ENCODE measurements around the gene RETSAT.
"Not testable (repeated sequence)": the region's sequence is repeated elsewhere in the genome, so short reads cannot be mapped to it uniquely, and the experiment has no call there.

RETSAT gene

GRCh38 chr2:85323351-85323987 is 30.9 kb downstream of the RETSAT start:
- no peak overlapping the region for H3K4me3 ChIP-seq (ENCODE audit: low read depth, low read length)
- peaks cover 10% of the 10 kb centered on the region; the same call in 1 of the 2 replicates for H3K4me1 ChIP-seq (ENCODE audit: control insufficient read depth, insufficient read depth, low read length)
- no peak overlapping the region for H3K27ac ChIP-seq (ENCODE audit: low read depth, low read length)
- H3K27me3 ChIP-seq (ENCODE audit: control insufficient read depth, insufficient read depth, low read length), result no peaks in the 10 kb centered on the region
- peaks cover 63% of the 10 kb centered on the region for H3K36me3 ChIP-seq (ENCODE audit: control insufficient read depth, insufficient read depth, low read length)
- H3K9me3 ChIP-seq (ENCODE audit: control insufficient read depth, insufficient read depth, low read depth, low read length), result no peaks in the 10 kb centered on the region
- H3K9ac ChIP-seq (ENCODE audit: low read length), result no peak overlapping the region

- H3K4me1 ChIP-seq (ENCODE audit: control insufficient read depth, insufficient read depth, low read length), result no peaks in the 10 kb centered on the region
- no peaks in the 10 kb centered on the region for H3K27me3 ChIP-seq (ENCODE audit: control insufficient read depth, insufficient read depth, low read length)
- peaks cover 78% of the 10 kb centered on the region for H3K36me3 ChIP-seq (ENCODE audit: control insufficient read depth, insufficient read depth, low read length)
- no peaks in the 10 kb centered on the region for H3K9me3 ChIP-seq (ENCODE audit: control insufficient read depth, insufficient read depth, low read depth, low read length)
- no peak overlapping the region for H3K4me3 ChIP-seq (ENCODE audit: low read depth, low read length)
- no peak overlapping the region for H3K27ac ChIP-seq (ENCODE audit: low read depth, low read length)
- H3K9ac ChIP-seq (ENCODE audit: low read length), result no peak overlapping the region
These were observed 34.5 kb downstream of the RETSAT start for GRCh38 chr2:85319796-85320195.

GRCh38 chr2:85318222-85319074 is 35.9 kb downstream of the RETSAT start:
- peaks cover 66% of the 10 kb centered on the region for H3K36me3 ChIP-seq (ENCODE audit: control insufficient read depth, insufficient read depth, low read length)
- H3K9ac ChIP-seq (ENCODE audit: low read length), result no peak overlapping the region
- no peaks in the 10 kb centered on the region for H3K4me1 ChIP-seq (ENCODE audit: control insufficient read depth, insufficient read depth, low read length)
- no peak overlapping the region for H3K27ac ChIP-seq (ENCODE audit: low read depth, low read length)
- H3K9me3 ChIP-seq (ENCODE audit: control insufficient read depth, insufficient read depth, low read depth, low read length), result no peaks in the 10 kb centered on the region
- H3K4me3 ChIP-seq (ENCODE audit: low read depth, low read length), result no peak overlapping the region
- no peaks in the 10 kb centered on the region for H3K27me3 ChIP-seq (ENCODE audit: control insufficient read depth, insufficient read depth, low read length)

GRCh38 chr2:85315921-85316320 is 38.4 kb downstream of the RETSAT start:
- not testable (repeated sequence) for H3K9me3 ChIP-seq (ENCODE audit: control insufficient read depth, insufficient read depth, low read depth, low read length); H3K4me3 ChIP-seq (ENCODE audit: low read depth, low read length); H3K9ac ChIP-seq (ENCODE audit: low read length); H3K27me3 ChIP-seq (ENCODE audit: control insufficient read depth, insufficient read depth, low read length); H3K4me1 ChIP-seq (ENCODE audit: control insufficient read depth, insufficient read depth, low read length); H3K27ac ChIP-seq (ENCODE audit: low read depth, low read length)
- peaks cover 42% of the 10 kb centered on the region for H3K36me3 ChIP-seq (ENCODE audit: control insufficient read depth, insufficient read depth, low read length)

- peaks cover 6% of the 10 kb centered on the region; the same call in 1 of the 2 replicates for H3K4me1 ChIP-seq (ENCODE audit: control insufficient read depth, insufficient read depth, low read length)
- no peak overlapping the region for H3K4me3 ChIP-seq (ENCODE audit: low read depth, low read length)
- H3K36me3 ChIP-seq (ENCODE audit: control insufficient read depth, insufficient read depth, low read length), result peaks cover 33% of the 10 kb centered on the region
- no peak overlapping the region for H3K27ac ChIP-seq (ENCODE audit: low read depth, low read length)
- H3K27me3 ChIP-seq (ENCODE audit: control insufficient read depth, insufficient read depth, low read length), result no peaks in the 10 kb centered on the region
- H3K9ac ChIP-seq (ENCODE audit: low read length), result no peak overlapping the region
- no peaks in the 10 kb centered on the region for H3K9me3 ChIP-seq (ENCODE audit: control insufficient read depth, insufficient read depth, low read depth, low read length)
These were observed 39.5 kb downstream of the RETSAT start for GRCh38 chr2:85314884-85315242.

- H3K4me3 ChIP-seq (ENCODE audit: low read depth, low read length), result no peak overlapping the region
- peaks cover 35% of the 10 kb centered on the region for H3K36me3 ChIP-seq (ENCODE audit: control insufficient read depth, insufficient read depth, low read length)
- H3K4me1 ChIP-seq (ENCODE audit: control insufficient read depth, insufficient read depth, low read length), result peaks cover 21% of the 10 kb centered on the region; the same call in 1 of the 2 replicates
These were observed 41.9 kb downstream of the RETSAT start for GRCh38 chr2:85312404-85312803.

GRCh38 chr2:85310330-85310729 is 44.0 kb downstream of the RETSAT start:
- Histone ChIP-seq H3K4me1 (ENCODE audit: control insufficient read depth, insufficient read depth, low read length) (peaks cover 21% of the 10 kb centered on the region; the same call in 1 of the 2 replicates), H3K27me3 (ENCODE audit: control insufficient read depth, insufficient read depth, low read length) (no peaks in the 10 kb centered on the region), H3K36me3 (ENCODE audit: control insufficient read depth, insufficient read depth, low read length) (peaks cover 42% of the 10 kb centered on the region), H3K27ac (ENCODE audit: low read depth, low read length) (no peak overlapping the region), H3K4me3 (ENCODE audit: low read depth, low read length) (no peak overlapping the region), H3K9ac (ENCODE audit: low read length) (no peak overlapping the region), H3K9me3 (ENCODE audit: control insufficient read depth, insufficient read depth, low read depth, low read length) (no peaks in the 10 kb centered on the region)

More at GRCh38 chr2:85312404-85312803, 41.9 kb downstream of the RETSAT start:
- no peaks in the 10 kb centered on the region for H3K27me3 ChIP-seq (ENCODE audit: control insufficient read depth, insufficient read depth, low read length)
- H3K27ac ChIP-seq (ENCODE audit: low read depth, low read length), result no peak overlapping the region
- no peak overlapping the region for H3K9ac ChIP-seq (ENCODE audit: low read length)
- no peaks in the 10 kb centered on the region for H3K9me3 ChIP-seq (ENCODE audit: control insufficient read depth, insufficient read depth, low read depth, low read length)

GRCh38 chr2:85309699-85310321 is 44.5 kb downstream of the RETSAT start:
- Histone ChIP-seq H3K27ac (ENCODE audit: low read depth, low read length) (no peak overlapping the region), H3K4me1 (ENCODE audit: control insufficient read depth, insufficient read depth, low read length) (peaks cover 21% of the 10 kb centered on the region; the same call in 1 of the 2 replicates), H3K36me3 (ENCODE audit: control insufficient read depth, insufficient read depth, low read length) (peaks cover 45% of the 10 kb centered on the region), H3K4me3 (ENCODE audit: low read depth, low read length) (no peak overlapping the region), H3K27me3 (ENCODE audit: control insufficient read depth, insufficient read depth, low read length) (no peaks in the 10 kb centered on the region), H3K9me3 (ENCODE audit: control insufficient read depth, insufficient read depth, low read depth, low read length) (no peaks in the 10 kb centered on the region), H3K9ac (ENCODE audit: low read length) (no peak overlapping the region)

GRCh38 chr2:85308896-85309555 is 45.3 kb downstream of the RETSAT start:
- H3K4me3 ChIP-seq (ENCODE audit: low read depth, low read length), result no peak overlapping the region
- no peak overlapping the region for H3K9ac ChIP-seq (ENCODE audit: low read length)

GRCh38 chr2:85308201-85308600 is 46.1 kb downstream of the RETSAT start:
- H3K36me3 ChIP-seq (ENCODE audit: control insufficient read depth, insufficient read depth, low read length), result peaks cover 59% of the 10 kb centered on the region
- no peaks in the 10 kb centered on the region for H3K27me3 ChIP-seq (ENCODE audit: control insufficient read depth, insufficient read depth, low read length)
- H3K9ac ChIP-seq (ENCODE audit: low read length), result no peak overlapping the region
- H3K27ac ChIP-seq (ENCODE audit: low read depth, low read length), result no peak overlapping the region
- no peak overlapping the region for H3K4me3 ChIP-seq (ENCODE audit: low read depth, low read length)
- H3K4me1 ChIP-seq (ENCODE audit: control insufficient read depth, insufficient read depth, low read length), result peaks cover 21% of the 10 kb centered on the region; the same call in 1 of the 2 replicates
- H3K9me3 ChIP-seq (ENCODE audit: control insufficient read depth, insufficient read depth, low read depth, low read length), result no peaks in the 10 kb centered on the region

More at GRCh38 chr2:85308896-85309555, 45.3 kb downstream of the RETSAT start:
- Histone ChIP-seq H3K27me3 (ENCODE audit: control insufficient read depth, insufficient read depth, low read length) (no peaks in the 10 kb centered on the region), H3K4me1 (ENCODE audit: control insufficient read depth, insufficient read depth, low read length) (peaks cover 21% of the 10 kb centered on the region; the same call in 1 of the 2 replicates), H3K36me3 (ENCODE audit: control insufficient read depth, insufficient read depth, low read length) (peaks cover 51% of the 10 kb centered on the region), H3K27ac (ENCODE audit: low read depth, low read length) (no peak overlapping the region), H3K9me3 (ENCODE audit: control insufficient read depth, insufficient read depth, low read depth, low read length) (no peaks in the 10 kb centered on the region)
